Measurements from ENCODE around the gene KLC1.

- TF ChIP-seq TAF1 (conservative IDR thresholded peaks at IDR 0.05) (no peak), RAD21 (IDR thresholded peaks at IDR 0.05) (no peak), ATF3 (IDR thresholded peaks at IDR 0.05) (no peak), GABPA (IDR thresholded peaks at IDR 0.05 in 1 of 2, conservative IDR thresholded peaks at IDR 0.05 in 1 of 2) (no peak), YY1 (IDR thresholded peaks at IDR 0.05) (no peak), NR2F2 (IDR thresholded peaks at IDR 0.05) (no peak), SP1 (IDR thresholded peaks at IDR 0.05) (no peak), HNF4G (IDR thresholded peaks at IDR 0.05) (no peak), JUND (IDR thresholded peaks at IDR 0.05) (no peak)
- TF ChIP-seq, protein P1, sequence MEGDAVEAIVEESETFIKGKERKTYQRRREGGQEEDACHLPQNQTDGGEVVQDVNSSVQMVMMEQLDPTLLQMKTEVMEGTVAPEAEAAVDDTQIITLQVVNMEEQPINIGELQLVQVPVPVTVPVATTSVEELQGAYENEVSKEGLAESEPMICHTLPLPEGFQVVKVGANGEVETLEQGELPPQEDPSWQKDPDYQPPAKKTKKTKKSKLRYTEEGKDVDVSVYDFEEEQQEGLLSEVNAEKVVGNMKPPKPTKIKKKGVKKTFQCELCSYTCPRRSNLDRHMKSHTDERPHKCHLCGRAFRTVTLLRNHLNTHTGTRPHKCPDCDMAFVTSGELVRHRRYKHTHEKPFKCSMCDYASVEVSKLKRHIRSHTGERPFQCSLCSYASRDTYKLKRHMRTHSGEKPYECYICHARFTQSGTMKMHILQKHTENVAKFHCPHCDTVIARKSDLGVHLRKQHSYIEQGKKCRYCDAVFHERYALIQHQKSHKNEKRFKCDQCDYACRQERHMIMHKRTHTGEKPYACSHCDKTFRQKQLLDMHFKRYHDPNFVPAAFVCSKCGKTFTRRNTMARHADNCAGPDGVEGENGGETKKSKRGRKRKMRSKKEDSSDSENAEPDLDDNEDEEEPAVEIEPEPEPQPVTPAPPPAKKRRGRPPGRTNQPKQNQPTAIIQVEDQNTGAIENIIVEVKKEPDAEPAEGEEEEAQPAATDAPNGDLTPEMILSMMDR (IDR thresholded peaks at IDR 0.05; ENCODE audit: low read depth, low read length, missing input control), result no peak
- TF ChIP-seq, protein P2, sequence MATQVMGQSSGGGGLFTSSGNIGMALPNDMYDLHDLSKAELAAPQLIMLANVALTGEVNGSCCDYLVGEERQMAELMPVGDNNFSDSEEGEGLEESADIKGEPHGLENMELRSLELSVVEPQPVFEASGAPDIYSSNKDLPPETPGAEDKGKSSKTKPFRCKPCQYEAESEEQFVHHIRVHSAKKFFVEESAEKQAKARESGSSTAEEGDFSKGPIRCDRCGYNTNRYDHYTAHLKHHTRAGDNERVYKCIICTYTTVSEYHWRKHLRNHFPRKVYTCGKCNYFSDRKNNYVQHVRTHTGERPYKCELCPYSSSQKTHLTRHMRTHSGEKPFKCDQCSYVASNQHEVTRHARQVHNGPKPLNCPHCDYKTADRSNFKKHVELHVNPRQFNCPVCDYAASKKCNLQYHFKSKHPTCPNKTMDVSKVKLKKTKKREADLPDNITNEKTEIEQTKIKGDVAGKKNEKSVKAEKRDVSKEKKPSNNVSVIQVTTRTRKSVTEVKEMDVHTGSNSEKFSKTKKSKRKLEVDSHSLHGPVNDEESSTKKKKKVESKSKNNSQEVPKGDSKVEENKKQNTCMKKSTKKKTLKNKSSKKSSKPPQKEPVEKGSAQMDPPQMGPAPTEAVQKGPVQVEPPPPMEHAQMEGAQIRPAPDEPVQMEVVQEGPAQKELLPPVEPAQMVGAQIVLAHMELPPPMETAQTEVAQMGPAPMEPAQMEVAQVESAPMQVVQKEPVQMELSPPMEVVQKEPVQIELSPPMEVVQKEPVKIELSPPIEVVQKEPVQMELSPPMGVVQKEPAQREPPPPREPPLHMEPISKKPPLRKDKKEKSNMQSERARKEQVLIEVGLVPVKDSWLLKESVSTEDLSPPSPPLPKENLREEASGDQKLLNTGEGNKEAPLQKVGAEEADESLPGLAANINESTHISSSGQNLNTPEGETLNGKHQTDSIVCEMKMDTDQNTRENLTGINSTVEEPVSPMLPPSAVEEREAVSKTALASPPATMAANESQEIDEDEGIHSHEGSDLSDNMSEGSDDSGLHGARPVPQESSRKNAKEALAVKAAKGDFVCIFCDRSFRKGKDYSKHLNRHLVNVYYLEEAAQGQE (IDR thresholded peaks at IDR 0.05), result no peak
- TF ChIP-seq, protein P3, sequence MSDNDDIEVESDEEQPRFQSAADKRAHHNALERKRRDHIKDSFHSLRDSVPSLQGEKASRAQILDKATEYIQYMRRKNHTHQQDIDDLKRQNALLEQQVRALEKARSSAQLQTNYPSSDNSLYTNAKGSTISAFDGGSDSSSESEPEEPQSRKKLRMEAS (IDR thresholded peaks at IDR 0.05), result no peak
These were observed 102.5 kb downstream of the KLC1 start for GRCh38 chr14:103731481-103731880.

Data from liver (tissue), 3 donors.